ENCODE results near the gene NRAP.
A peak's percentile ranks its signal among the peaks of the same experiment; 100 is the strongest.

Gene NRAP

DNA sequence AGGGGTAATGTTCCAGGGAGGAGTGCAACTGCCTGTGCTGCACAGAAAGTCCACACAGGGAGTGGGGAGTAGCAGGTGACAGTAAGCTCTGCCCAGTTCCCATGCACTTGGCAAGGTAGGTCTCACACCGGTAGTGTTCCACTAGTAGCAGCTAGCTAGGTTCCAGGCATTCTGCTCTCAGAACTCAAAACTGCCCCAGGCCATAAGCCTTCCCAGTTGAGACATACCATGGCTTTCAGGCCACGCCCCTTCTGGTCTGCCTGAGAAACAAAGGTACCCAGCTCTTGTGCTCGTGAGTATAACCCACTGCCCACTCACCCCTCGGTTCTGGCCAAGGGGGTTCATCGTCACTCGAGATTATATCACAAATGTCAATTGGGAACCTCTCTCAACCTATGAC, 28.4 kb upstream of the NRAP start:
- Histone ChIP-seq H3K9me3 (ENCODE audit: low read length) (peaks cover 18% of the 10 kb centered on the region), H2AFZ (ENCODE audit: low read depth, low read length) (no peak overlapping the region), H3K4me3 (ENCODE audit: low read length) (no peak overlapping the region), H3K4me1 (ENCODE audit: insufficient read depth, low read length) (no peaks in the 10 kb centered on the region), H3K36me3 (ENCODE audit: insufficient read depth, low read length) (peaks cover under 1% of the 10 kb centered on the region), H3K27me3 (ENCODE audit: insufficient read depth, low read length) (no peaks in the 10 kb centered on the region)

GRCh38 chr10:113691381-113691780, 27.5 kb upstream of the NRAP start:
- H3K4me3 ChIP-seq (ENCODE audit: low read length) = no peak overlapping the region
- H2AFZ ChIP-seq (ENCODE audit: low read depth, low read length) = no peak overlapping the region
- H3K36me3 ChIP-seq (ENCODE audit: insufficient read depth, low read length) = no peaks in the 10 kb centered on the region
- peaks cover 19% of the 10 kb centered on the region for H3K9me3 ChIP-seq (ENCODE audit: low read length)
- H3K27me3 ChIP-seq (ENCODE audit: insufficient read depth, low read length) = no peaks in the 10 kb centered on the region
- no peaks in the 10 kb centered on the region for H3K4me1 ChIP-seq (ENCODE audit: insufficient read depth, low read length)

- H3K9me3 ChIP-seq (ENCODE audit: low read length) = peaks cover 19% of the 10 kb centered on the region
- H3K4me1 ChIP-seq (ENCODE audit: insufficient read depth, low read length) = no peaks in the 10 kb centered on the region
- no peaks in the 10 kb centered on the region for H3K27me3 ChIP-seq (ENCODE audit: insufficient read depth, low read length)
- no peak overlapping the region for H2AFZ ChIP-seq (ENCODE audit: low read depth, low read length)
- no peaks in the 10 kb centered on the region for H3K36me3 ChIP-seq (ENCODE audit: insufficient read depth, low read length)
- H3K4me3 ChIP-seq (ENCODE audit: low read length) = no peak overlapping the region
Observed at GRCh38 chr10:113690749-113691148, 26.9 kb upstream of the NRAP start.

DNA sequence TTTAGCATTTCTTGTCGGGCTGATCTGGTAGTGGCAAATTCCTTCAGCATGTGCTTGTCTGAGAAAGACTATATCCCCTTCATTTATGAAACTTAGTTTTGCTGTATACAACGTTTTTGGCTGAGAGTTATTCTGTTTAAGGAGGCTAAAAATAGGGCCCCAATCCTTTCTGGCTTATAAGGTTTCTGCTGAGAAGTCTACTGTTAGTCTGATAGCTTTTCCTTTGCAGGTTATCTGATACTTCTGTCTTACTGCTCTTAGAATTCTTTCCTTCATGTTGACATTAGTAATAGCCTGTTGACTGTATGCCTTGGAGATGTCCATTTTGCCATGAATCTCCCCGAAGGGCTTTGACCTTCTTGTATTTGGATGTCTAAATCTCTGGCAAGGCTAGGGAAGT, 25.7 kb upstream of the NRAP start:
- no peaks in the 10 kb centered on the region for H3K4me1 ChIP-seq (ENCODE audit: insufficient read depth, low read length)
- no peak overlapping the region for H3K4me3 ChIP-seq (ENCODE audit: low read length)
- H3K27me3 ChIP-seq (ENCODE audit: insufficient read depth, low read length) = no peaks in the 10 kb centered on the region
- no peaks in the 10 kb centered on the region for H3K36me3 ChIP-seq (ENCODE audit: insufficient read depth, low read length)
- H3K9me3 ChIP-seq (ENCODE audit: low read length) = peaks cover 16% of the 10 kb centered on the region
- H2AFZ ChIP-seq (ENCODE audit: low read depth, low read length) = no peak overlapping the region

DNA sequence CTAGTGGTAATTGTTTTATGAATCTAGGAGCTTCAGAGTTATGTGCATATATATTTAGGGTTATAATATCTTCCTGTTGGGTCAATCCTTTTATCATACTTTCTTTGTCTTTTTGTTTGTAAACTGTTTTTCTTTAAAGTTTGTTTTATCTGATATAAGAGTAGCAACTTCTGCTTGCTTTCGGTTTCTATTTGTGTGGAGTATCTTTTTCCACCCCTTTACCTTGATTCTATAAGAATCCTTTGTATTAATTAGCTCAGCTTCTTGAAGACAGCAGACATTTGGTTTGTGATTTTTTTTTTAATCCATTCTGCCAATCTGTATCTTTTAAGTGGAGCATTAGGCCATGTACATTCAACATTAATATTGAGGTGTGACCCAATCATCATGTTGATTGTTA, 25.2 kb upstream of the NRAP start:
- no peak overlapping the region for H2AFZ ChIP-seq (ENCODE audit: low read depth, low read length)
- H3K4me3 ChIP-seq (ENCODE audit: low read length) = no peak overlapping the region
- H3K36me3 ChIP-seq (ENCODE audit: insufficient read depth, low read length) = no peaks in the 10 kb centered on the region
- no peaks in the 10 kb centered on the region for H3K27me3 ChIP-seq (ENCODE audit: insufficient read depth, low read length)
- H3K9me3 ChIP-seq (ENCODE audit: low read length) = peaks cover 17% of the 10 kb centered on the region
- H3K4me1 ChIP-seq (ENCODE audit: insufficient read depth, low read length) = no peaks in the 10 kb centered on the region

GRCh38 chr10:113687037-113687436, 23.2 kb upstream of the NRAP start:
- peaks cover 7% of the 10 kb centered on the region for H3K9me3 ChIP-seq (ENCODE audit: low read length)
- H3K4me1 ChIP-seq (ENCODE audit: insufficient read depth, low read length) = no peaks in the 10 kb centered on the region
- no peak overlapping the region for H2AFZ ChIP-seq (ENCODE audit: low read depth, low read length)
- peaks cover 3% of the 10 kb centered on the region for H3K36me3 ChIP-seq (ENCODE audit: insufficient read depth, low read length)
- H3K27me3 ChIP-seq (ENCODE audit: insufficient read depth, low read length) = no peaks in the 10 kb centered on the region
- H3K4me3 ChIP-seq (ENCODE audit: low read length) = no peak overlapping the region

GRCh38 chr10:113686028-113686427, 22.2 kb upstream of the NRAP start:
- Histone ChIP-seq H3K4me1 (ENCODE audit: insufficient read depth, low read length) (no peaks in the 10 kb centered on the region), H3K4me3 (ENCODE audit: low read length) (no peak overlapping the region), H2AFZ (ENCODE audit: low read depth, low read length) (no peak overlapping the region), H3K9me3 (ENCODE audit: low read length) (peaks cover 5% of the 10 kb centered on the region), H3K36me3 (ENCODE audit: insufficient read depth, low read length) (peaks cover 3% of the 10 kb centered on the region), H3K27me3 (ENCODE audit: insufficient read depth, low read length) (no peaks in the 10 kb centered on the region)

GRCh38 chr10:113683300-113683699, 19.5 kb upstream of the NRAP start:
- no peak overlapping the region for H2AFZ ChIP-seq (ENCODE audit: low read depth, low read length)
- H3K9me3 ChIP-seq (ENCODE audit: low read length) = peaks cover 5% of the 10 kb centered on the region
- H3K36me3 ChIP-seq (ENCODE audit: insufficient read depth, low read length) = peaks cover 3% of the 10 kb centered on the region
- no peaks in the 10 kb centered on the region for H3K27me3 ChIP-seq (ENCODE audit: insufficient read depth, low read length)
- H3K4me3 ChIP-seq (ENCODE audit: low read length) = no peak overlapping the region
- H3K4me1 ChIP-seq (ENCODE audit: insufficient read depth, low read length) = peaks cover 7% of the 10 kb centered on the region

DNA sequence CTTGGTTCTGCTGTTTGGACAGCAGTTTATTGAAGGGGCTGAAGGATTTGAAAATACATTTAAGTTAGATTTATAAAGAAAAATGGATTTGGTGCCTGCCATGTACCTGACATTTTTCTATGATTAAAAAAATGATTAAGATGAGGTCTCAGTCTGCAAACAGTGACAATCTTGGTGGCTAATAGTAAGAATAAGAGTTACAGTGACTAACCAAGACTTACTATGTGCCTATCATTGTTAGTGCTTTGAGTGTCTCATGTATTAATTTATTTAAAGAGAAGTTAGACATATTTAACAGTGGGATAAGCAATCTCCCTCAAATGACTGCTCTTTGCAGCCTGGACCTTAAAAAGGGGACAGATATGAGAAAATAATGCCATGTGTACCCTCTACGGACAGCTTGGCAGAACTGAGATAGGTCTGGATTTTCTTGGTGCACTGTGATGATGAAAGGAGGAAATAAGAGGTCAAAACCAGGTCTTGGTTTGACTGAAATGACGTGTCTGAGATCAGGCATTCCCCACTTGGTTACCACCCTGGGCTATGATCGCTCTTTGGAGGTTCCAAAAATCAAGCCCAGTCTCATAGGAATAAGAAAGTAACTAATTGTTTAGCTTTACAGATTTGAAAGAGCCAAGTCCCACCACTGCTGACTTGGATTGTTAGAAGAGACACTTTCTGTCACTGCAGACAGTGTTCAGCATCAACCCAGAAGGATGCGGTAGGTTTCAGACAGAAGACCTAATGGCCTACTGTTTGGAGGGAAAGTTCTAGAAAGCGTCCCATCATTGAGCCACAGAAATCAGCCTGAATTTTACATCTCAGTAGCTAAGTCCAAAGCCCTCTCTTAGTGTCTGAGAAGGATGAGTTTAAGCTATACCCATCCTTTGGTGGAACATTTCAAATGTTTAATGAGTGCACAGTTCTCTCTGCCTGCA, 18.0 kb upstream of the NRAP start:
- no peak overlapping the region for H2AFZ ChIP-seq (ENCODE audit: low read depth, low read length)
- peaks cover 7% of the 10 kb centered on the region for H3K4me1 ChIP-seq (ENCODE audit: insufficient read depth, low read length)
- H3K4me3 ChIP-seq (ENCODE audit: low read length) = no peak overlapping the region
- peaks cover 3% of the 10 kb centered on the region for H3K36me3 ChIP-seq (ENCODE audit: insufficient read depth, low read length)
- no peaks in the 10 kb centered on the region for H3K27me3 ChIP-seq (ENCODE audit: insufficient read depth, low read length)
- peaks cover 1% of the 10 kb centered on the region for H3K9me3 ChIP-seq (ENCODE audit: low read length)

- Histone ChIP-seq H3K36me3 (ENCODE audit: insufficient read depth, low read length) (peaks cover 3% of the 10 kb centered on the region), H3K9me3 (ENCODE audit: low read length) (peaks cover 1% of the 10 kb centered on the region), H3K4me3 (ENCODE audit: low read length) (peak overlapping the region; percentile 84), H3K4me1 (ENCODE audit: insufficient read depth, low read length) (peaks cover 7% of the 10 kb centered on the region), H3K27me3 (ENCODE audit: insufficient read depth, low read length) (no peaks in the 10 kb centered on the region), H2AFZ (ENCODE audit: low read depth, low read length) (peak overlapping the region; percentile 100)
Observed at GRCh38 chr10:113680190-113681111, 16.6 kb upstream of the NRAP start.

DNA sequence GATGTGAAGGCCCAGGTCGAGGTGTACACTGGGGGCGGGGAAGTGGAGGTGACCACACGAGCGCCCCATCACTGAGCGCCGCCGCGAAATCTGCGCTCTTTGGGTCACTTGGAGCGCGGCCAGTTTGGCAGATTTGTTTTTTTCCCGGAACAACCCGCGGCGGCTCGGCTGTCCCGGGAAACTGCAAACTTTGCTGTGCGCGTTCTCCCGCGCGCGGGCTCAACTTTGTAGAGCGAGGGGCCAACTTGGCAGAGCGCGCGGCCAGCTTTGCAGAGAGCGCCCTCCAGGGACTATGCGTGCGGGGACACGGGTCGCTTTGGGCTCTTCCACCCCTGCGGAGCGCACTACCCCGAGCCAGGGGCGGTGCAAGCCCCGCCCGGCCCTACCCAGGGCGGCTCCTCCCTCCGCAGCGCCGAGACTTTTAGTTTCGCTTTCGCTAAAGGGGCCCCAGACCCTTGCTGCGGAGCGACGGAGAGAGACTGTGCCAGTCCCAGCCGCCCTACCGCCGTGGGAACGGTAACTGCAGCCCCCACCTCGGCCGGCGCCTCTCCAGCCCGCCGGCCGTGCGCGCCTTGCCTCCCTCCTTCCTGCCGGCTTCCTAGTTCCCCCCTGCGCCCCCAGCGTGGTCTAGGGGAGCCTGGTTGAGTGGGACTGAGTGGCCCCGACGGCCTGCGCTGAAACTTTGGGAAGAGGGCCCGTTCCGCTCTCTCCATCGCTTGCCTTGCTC, 15.8 kb upstream of the NRAP start, which contains the start of gene CASP7:
Gene CASP7 (plus strand): TSS at position 450 of the 727 bp plus-strand sequence. CDS start 17,582 bp downstream, outside the sequence.
- Histone ChIP-seq H3K4me3 (ENCODE audit: low read length) (peak within 1 kb of the TSS; percentile 84), H3K27me3 (ENCODE audit: insufficient read depth, low read length) (no peaks in the 10 kb centered on the region), H3K9me3 (ENCODE audit: low read length) (peaks cover 1% of the 10 kb centered on the region), H2AFZ (ENCODE audit: low read depth, low read length) (peak within 1 kb of the TSS; percentile 100), H3K4me1 (ENCODE audit: insufficient read depth, low read length) (peaks cover 7% of the 10 kb centered on the region), H3K36me3 (ENCODE audit: insufficient read depth, low read length) (peaks cover 3% of the 10 kb centered on the region)

- Histone ChIP-seq H3K4me3 (ENCODE audit: low read length) (no peak overlapping the region), H2AFZ (ENCODE audit: low read depth, low read length) (no peak overlapping the region), H3K9me3 (ENCODE audit: low read length) (peaks cover 3% of the 10 kb centered on the region), H3K36me3 (ENCODE audit: insufficient read depth, low read length) (no peaks in the 10 kb centered on the region), H3K27me3 (ENCODE audit: insufficient read depth, low read length) (no peaks in the 10 kb centered on the region), H3K4me1 (ENCODE audit: insufficient read depth, low read length) (no peaks in the 10 kb centered on the region)
Observed at GRCh38 chr10:113666682-113667252, 2.9 kb upstream of the NRAP start.

All from neuron (in vitro differentiated cells).